ENCODE measurements around the gene NCOA3.
A peak's percentile ranks its signal among the peaks of the same experiment; 100 is the strongest.
"Not testable (repeated sequence)": the region's sequence is repeated elsewhere in the genome, so short reads cannot be mapped to it uniquely, and the experiment has no call there.

NCOA3 gene

GRCh38 chr20:47501482-47502270 is at the start of gene NCOA3:
Gene NCOA3 (plus strand): TSS chr20:47501887. CDS start chr20:47622248, 120,361 bp downstream.
- DNase-seq (ENCODE audit: low spot score), result peak; percentile 98

GRCh38 chr20:47452736-47453161 is 48.9 kb upstream of the NCOA3 start:
- no peak for DNase-seq (ENCODE audit: low spot score)

- no peak for DNase-seq (ENCODE audit: low spot score)
Measured at GRCh38 chr20:47453167-47453782, 48.4 kb upstream of the NCOA3 start.

- no peak for DNase-seq (ENCODE audit: low spot score)
Measured at GRCh38 chr20:47454298-47455132, 47.2 kb upstream of the NCOA3 start.

- DNase-seq (ENCODE audit: low spot score), result no peak
Measured at GRCh38 chr20:47455133-47456040, 46.3 kb upstream of the NCOA3 start.

- no peak for DNase-seq (ENCODE audit: low spot score)
Measured at GRCh38 chr20:47456041-47456537, 45.6 kb upstream of the NCOA3 start.

- DNase-seq (ENCODE audit: low spot score), result no peak
Measured at GRCh38 chr20:47456952-47457724, 44.5 kb upstream of the NCOA3 start.

GRCh38 chr20:47458280-47459050 is 43.2 kb upstream of the NCOA3 start:
- DNase-seq (ENCODE audit: low spot score), result not testable (repeated sequence)

- no peak for DNase-seq (ENCODE audit: low spot score)
Measured at GRCh38 chr20:47459344-47460073, 42.2 kb upstream of the NCOA3 start.

- not testable (repeated sequence) for DNase-seq (ENCODE audit: low spot score)
Measured at GRCh38 chr20:47460761-47461112, 41.0 kb upstream of the NCOA3 start.

GRCh38 chr20:47461120-47461685 is 40.5 kb upstream of the NCOA3 start:
- DNase-seq (ENCODE audit: low spot score), result no peak

GRCh38 chr20:47461906-47462305 is 39.8 kb upstream of the NCOA3 start:
- DNase-seq (ENCODE audit: low spot score), result not testable (repeated sequence)

- DNase-seq (ENCODE audit: low spot score), result no peak
Measured at GRCh38 chr20:47464380-47465101, 37.1 kb upstream of the NCOA3 start.

GRCh38 chr20:47465335-47466090 is 36.2 kb upstream of the NCOA3 start:
- no peak for DNase-seq (ENCODE audit: low spot score)

- no peak for DNase-seq (ENCODE audit: low spot score)
Measured at GRCh38 chr20:47466213-47466612, 35.5 kb upstream of the NCOA3 start.

GRCh38 chr20:47466704-47467459 is 34.8 kb upstream of the NCOA3 start:
- DNase-seq (ENCODE audit: low spot score), result no peak

Data from ecto neural progenitor cell (in vitro differentiated cells).